NCI-H1092 (cell line): ENCODE measurements around the gene HIPK3.

Source experiments
- DNase-seq: peaks from one replicate; lab custom pipeline; 2025; lab: John Stamatoyannopoulos, UW

Gene HIPK3

DNA sequence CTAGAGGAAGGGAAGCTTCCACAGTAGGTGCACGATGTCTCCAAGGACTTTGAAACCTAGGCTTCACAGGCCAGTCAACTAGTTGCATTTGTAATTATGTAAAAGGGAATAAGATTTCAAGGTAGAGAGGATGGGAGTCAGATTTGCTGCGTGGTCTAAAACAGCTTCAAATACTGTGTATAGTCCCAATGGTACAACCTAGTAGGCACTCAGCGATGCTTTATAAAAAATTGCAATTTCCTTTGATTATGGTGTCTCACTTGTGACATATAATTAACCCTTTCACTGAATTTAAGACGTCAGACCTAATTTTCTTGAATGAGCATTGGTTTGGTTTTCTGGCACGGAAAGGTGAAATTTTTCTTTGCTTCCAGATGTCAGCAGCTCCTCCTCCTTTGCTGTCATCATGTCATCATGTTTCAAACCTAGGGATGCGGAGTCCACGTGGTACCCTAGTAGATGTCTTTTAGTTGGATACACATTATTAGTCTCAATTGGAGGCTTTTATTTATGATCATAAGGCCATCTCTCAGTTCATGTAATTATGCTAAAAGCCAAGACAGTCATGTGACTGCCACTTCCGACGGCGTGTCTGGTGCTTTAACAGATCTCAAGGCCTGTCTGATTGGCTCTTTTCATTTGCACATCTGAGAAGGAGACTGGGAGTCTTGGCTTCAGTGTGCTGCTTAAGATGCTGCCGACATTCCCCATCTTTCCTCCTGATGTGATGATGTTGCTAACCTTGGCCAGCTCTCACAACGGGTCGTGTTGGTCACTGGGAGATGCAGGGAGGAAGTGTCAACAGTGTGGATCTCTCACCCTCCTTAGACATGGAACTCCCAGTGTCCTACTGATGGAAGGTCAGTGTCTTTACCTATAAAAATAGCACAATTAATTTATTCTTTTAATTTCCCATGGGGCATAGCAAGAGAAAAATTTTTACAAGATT is 134.0 kb downstream of the HIPK3 start:
- DNase-seq: no peak

DNA sequence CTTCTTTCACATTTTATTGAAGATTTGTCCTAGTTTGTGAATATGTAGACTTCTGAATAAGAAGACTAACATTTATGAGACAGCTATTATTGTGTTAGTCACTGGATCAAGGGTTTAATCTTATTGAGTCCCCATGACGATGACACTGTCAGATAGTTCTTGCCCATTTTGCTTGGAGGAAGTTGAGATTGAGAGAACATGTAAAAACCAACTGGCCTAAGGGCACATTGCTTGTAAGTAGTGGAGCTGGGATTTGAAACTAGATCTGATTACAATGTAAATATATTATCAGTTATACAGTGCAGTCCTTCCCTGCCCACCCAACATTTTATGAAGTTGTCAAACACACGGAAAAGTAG is 134.7 kb downstream of the HIPK3 start:
- no peak for DNase-seq

DNA sequence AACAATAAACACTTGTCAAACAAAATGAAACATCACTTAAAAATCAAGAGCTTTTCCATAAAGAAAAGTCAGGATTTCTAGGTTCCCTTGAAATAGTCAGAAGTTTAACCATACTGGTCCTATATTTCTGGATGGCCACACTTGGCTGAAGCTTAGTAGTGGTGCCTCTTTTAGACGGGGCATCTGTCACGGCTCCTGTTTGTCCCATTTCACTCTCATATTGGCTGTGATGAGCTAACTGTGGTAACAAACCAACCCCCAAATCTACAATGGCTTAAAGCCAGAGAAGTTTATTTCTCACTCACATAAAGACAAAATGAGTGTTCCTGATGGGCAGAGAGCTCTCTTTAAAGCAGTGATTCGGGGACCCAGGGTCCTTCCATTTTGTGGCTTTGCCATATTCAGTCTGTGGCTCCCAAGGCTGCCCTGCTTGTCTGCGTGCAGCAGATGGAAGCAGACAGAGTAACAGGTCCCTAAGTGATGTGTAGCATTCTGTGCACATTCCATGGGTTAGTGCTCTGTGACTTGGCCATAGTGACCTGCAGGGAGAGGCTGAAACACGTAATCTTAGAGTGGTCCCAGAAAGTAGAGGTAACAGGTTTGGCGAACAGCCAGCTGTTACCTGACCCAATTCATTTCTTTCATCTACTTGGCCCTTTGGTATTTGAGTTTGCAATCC is 137.4 kb downstream of the HIPK3 start:
- DNase-seq: no peak

DNA sequence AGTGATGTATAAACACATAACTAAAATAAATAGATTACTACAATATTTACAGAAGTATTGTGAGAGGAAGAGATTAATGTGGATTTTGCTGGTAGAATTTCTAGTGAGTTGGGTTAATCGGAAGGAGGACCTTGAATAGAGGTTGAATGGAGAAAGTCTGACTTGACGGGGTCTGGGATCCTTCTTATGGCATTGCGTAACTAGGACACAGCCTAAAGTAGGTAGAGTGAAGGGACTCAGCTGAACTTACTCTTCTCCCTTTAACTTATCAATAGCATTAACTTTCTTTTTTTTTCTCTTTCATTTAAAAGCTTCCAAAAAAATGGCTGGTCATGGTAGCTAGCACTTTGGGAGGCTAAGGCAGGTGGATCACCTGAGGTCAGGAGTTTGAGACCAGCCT is 139.2 kb downstream of the HIPK3 start:
- DNase-seq: no peak

DNA sequence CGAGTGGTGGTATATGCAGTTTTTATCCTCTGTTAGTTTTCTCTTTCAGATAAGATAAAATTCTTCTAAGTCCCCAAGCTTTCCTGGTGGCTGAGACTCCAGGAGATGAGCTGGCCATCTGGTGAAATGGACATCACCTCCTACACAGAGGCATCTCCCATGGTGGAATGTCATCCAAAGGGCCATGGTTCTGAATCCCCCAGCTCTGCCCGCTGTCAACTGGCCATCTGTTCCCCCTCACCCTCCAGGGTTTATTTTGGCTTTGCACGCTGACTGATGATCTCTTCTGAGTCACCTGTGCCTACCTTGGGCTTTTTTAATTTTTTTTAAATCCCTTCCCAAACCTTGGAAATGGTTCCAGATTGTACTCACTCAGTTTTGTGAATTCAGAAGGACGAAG is 142.2 kb downstream of the HIPK3 start:
- DNase-seq: no peak

DNA sequence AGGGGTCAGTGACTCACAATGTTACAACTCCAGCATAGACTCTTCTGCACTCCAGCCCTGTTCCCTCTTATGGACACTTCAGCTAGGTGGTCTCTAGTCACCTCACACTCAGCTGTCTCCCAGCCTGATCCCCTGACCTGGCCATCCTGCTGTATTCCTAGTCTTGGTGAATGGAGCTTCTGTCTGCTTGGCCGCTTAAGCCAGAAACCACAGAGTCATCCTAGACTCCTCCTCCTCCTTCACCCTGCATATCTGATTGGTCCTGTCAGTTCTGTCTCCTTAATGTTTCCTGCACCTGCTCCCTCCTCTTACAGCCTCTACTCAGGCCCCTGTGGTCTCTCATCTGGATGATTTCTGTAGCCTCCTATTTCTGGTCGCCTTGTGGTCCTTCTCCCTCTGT is 144.9 kb downstream of the HIPK3 start:
- DNase-seq: no peak

DNA sequence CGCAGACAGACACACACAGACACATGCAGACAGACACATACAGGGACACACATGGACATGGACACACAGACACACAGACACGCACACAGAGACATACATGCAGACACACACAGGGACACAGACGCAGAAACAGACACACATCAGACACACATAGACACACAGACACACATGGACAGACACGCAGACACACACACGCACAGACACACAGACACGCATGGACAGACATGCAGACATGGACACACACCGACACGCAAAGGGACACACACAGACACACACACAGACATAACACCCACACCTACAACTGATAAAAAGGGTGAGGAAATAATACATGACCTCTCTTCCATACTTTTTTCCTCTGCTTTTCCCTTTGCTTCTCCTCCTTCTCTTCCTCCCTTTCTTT is 146.2 kb downstream of the HIPK3 start:
- no peak for DNase-seq

DNA sequence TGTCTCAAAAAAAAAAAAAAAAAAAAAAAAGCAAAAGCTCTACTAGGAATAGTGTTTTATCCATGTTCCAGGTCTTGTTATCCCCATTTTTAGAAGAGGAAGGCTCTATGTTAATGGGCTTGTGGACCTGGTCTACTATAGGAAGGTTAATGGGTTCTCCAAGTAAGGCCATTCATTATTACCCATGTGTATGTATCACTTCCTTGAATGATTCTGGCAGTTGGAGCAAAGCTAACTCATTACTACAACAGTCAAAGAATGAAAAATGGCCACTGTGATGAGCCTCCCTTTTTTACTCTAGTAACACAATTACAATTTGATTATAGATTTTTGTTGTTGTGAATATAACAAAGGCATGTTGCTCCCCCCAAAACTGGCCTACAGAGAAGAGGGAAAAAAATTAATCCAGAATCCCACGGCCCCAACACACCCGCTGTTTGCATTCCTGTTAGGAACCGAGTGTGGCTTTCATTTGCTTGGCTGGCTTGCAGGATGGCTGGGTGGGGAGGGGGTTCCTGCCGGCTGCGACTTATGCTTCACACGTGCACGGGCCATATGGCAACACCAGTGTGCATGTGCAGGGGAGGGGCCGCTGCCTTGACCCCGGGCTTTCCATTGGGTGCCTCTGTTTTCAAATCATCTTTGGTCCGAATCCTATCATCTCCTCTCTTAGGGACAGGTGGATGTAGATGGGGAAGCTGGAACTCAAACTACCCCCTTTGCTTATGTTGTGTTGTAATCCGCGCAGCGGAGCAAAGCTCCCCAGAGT is 148.8 kb downstream of the HIPK3 start:
- DNase-seq: no peak
